DMS153 (cell line): ENCODE data around the gene BANP.
"Not testable (repeated sequence)": the region's sequence is repeated elsewhere in the genome, so short reads cannot be mapped to it uniquely, and the experiment has no call there.

Experiments used
- DNase-seq: peaks from one replicate; lab custom pipeline; 2025; lab: John Stamatoyannopoulos, UW

Gene BANP

GRCh38 chr16:87927195-87927562, 24.1 kb upstream of the BANP start:
- DNase-seq = peak; percentile 34

DNA sequence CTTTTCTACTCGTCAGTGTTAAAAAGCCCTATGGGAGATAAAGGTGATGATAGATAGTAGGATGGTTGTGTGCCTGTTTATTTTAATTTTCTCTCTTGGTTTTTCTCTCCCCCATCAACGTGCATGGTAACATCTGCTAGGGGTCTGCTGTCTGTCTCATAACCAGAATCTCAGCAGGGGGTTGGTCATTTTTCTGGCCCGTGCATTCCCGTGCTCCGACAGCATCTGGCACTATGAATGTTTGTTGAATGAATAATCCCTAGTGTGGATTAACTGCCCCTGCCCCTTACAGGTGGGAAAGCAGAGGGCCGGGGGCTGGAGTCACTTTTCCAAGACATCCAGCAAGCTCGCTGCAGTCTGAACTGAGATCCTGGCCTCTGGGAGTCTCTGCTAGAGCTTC, 21.2 kb upstream of the BANP start:
- no peak for DNase-seq

- no peak for DNase-seq
These were observed 20.8 kb upstream of the BANP start for GRCh38 chr16:87930456-87930855.

GRCh38 chr16:87931504-87931903, 19.7 kb upstream of the BANP start:
- DNase-seq = peak; percentile 43

DNA sequence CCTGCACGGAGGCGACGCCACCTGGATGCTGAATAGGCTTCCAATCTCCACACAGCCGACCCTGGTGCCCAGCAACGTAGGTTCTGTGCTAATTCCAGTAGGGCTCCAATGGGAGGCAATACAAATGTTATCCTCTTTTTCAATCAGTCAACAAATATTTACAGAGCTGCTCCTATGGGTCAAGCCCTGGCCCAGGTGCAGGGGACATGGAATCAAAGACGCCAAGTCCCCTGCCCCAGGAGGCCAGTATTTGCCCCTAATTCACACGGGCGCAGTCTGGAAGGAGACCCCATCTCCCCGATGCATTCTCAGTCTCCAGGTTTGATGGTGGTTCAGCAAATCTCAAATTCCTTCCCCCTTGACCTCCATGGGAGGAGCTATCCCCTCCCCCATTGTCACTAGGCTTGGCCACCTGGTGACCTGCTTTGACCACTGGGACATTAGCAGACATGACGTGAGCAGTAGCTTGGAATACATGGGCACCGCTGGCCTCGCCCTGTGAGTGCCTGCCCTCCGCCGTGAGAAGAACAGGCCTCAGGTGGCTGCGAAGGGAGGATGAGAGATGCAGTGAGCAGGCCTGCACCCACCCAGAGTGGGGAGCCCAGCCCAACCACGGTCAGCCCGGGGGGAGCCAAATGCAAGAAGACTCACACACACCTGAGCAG, 18.6 kb upstream of the BANP start:
- DNase-seq = not testable (repeated sequence)

DNA sequence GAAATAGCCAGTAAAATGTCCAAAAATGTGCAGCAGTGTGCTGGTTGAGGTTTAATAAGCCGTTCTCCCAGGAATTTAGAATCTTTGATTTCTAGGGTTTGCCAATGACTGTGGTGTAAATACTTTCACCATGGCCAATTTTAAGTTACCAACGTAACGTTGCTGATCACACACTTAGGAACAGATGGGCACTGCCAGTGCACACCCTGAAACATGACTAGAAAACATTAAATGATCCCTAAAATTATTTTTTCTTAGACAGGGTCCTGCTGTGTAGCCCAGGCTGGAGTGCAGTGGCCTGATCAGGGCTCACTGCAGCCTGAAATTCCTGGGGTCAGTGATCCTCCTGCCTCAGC, 18.1 kb upstream of the BANP start:
- DNase-seq = no peak

GRCh38 chr16:87934752-87935425, 16.3 kb upstream of the BANP start:
- not testable (repeated sequence) for DNase-seq

DNA sequence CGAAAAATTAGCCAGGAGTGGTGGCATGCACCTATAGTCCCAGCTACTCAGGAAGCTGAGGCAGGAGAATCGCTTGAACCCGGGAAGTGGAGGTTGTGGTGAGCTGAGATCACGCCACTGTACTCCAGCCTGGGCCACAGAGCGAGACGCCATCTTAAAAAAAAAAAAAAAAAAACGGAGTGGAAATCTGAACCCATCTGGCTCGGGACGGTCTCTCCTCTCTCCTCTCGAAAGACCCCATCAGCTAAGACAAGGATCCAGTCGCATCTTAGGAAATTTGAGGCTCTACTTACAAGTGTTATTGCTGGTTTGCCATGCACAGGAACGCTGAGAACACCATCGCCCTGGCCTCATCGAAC, 15.2 kb upstream of the BANP start:
- DNase-seq = not testable (repeated sequence)

DNA sequence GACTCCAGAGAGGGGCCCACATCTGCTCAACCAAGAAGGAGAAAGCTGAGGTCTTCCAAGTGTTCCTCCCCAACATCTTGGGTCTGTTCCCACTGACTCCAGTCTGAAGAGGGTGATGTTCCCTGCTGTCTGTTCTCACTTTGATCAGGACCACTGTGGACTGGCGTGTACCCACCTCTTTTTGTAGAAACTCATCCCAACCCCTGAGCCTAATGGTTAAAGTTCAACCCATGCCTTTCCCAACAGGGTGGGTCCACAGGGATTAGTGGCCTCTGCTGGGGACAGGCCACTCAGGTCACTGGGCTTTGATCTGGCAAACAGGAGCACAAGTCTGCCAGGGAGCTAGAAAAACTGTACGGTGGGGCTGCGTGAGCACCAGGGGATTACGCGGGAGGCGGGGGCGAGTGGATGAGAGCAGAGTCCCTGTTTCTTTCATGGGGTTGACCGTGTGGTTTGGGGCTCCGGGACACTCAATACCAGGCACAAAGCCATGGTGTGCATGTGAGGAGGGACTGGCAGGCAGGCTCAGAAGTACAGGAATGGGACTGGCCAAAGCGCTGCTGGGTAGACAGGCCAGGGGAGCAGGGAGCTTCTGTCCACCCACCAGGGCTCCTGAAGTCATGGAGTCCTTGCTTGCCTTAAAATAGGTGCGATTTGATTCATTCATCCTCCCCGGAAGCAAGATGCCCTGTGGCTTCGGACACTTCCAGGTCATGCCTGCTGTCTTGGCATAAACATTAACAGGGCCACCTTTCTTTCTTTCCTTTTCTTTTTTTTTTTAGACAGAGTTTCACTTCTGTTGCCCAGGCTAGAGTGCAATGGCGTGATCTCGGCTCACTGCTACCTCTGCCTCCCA, 14.6 kb upstream of the BANP start, which contains the start of gene CA5A:
TSS of gene CA5A (minus strand) at position 155 of the 856 bp plus-strand sequence. CDS start at position 76, 79 bp downstream.
- DNase-seq = no peak

DNA sequence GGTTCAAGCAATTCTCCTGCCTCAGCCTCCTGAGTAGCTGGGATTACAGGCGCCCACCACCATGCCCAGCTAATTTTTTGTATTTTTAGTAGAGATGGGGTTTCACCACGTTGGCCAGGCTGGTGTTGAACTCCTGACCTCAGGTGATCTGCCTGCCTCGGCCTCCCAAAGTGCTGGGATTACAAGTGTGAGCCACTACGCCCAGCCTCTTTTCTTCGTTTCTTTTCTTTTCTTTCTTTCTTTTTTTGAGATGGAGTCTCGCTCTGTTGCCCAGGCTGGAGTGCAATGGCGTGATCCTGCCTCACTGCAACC, 14.0 kb upstream of the BANP start:
- DNase-seq = not testable (repeated sequence)

DNA sequence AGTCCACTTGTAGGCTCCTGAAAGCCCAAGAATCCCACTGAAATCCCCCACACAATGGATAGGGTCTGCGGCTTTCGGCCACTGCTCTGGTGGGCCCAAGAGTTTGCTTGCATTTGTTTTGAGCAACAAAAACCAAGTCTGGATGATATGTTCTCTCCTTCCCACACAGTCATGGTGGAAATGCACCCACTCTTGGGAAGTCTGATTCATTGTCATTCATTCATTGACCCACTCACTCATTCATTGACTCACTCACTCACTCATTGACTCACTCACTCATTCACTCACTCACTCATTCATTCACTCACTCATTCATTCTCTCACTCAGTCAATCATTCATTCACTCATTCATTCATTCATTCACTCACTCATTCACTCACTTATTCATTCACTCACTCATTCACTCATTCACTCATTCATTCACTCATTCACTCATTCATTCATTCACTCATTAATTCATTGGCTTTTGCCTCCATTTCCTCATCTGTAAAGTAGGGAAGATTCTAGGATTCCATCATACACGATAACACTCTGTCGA, 12.8 kb upstream of the BANP start:
- DNase-seq = no peak

DNA sequence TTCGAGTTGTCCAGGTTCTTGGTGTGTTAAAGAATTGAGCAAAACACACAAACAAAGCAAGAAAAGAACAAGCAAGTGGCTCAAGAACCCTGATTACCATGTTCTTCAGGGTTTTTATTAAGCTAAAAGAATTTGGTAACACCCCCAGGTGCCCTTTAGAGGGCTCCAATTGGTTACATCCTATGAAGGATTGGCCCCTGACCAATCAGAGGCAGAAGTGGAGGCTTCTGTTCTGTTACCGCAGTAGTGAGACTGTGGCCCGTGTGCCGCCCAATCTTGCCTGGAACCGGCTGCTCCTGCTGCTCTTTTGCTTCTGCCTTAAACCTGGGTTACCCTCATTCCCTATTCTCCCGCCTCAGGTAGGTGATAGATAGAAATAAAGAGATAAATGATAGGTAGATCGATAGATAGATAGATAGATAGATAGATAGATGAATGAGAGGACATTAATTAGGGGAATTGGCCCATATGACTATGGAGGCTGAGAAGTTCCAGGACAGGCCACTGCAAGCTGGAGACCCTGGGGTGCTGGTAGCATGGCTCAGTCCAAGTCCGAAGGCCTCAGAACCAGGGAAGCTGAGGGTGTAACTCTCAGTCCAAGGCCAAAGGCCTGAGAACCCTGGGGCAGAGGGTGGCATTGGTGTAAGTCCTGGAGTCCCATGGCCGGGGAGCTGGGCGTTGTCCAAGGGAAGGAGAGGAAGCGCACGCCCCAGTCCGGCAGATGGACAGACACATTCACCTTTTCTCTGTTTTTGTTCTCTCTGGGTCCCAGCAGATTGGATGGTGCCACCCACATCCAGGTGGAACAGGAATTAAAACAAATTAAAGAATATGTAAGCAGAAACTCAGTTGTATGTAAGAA, 11.4 kb upstream of the BANP start:
- DNase-seq = no peak

DNA sequence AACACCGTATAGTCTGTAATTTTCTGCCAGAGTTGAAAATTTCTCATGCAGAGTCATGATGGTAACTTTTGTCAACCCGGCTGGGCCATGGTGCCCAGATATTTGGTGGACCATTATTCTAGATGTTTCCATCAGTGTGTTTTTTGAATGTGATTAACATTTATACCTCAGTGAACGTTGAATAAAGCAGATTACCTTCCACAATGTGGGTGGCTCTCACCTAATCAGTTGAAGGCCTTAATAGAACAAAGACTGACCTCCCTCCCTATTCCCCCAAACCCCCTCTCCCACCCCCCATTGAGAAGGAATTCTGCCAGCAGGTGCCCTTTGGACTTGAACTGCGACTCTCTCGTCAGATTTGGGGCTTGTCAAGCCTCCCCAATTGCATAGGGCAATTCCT, 8.6 kb upstream of the BANP start:
- DNase-seq = no peak

DNA sequence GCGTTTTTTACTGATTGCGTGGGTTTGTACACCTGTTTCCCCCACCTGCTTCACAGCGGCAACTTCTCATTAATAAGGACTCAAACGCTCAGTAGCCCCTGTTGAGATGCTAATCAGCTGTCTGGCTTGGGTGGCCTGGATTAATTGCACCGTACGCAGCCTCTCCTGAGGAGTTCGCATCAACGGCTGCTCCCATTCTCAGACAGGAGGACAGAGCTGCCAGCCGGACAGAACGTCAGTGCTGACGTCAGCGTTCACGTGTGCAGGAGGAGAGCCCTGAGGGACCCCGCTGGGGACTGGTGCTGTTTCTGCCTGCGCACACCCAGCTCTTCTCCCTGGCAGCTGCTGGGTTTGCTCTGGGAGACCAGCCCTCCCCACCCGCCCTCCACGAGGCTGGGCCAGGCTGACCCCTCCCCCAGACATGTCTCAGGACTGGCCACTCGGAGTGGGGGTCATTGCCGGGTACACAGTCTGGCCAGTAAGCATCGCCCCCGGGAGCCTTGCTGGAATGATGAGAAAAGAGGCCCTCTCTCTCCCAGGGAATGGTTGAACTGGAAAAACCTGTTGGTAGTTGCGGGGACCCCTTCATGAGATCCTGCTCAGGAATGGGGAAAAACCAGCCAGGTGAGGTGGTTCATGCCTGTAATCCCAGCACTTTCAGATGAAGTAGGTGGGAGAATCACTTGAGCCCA, 5.7 kb upstream of the BANP start:
- DNase-seq = peak; percentile 80

DNA sequence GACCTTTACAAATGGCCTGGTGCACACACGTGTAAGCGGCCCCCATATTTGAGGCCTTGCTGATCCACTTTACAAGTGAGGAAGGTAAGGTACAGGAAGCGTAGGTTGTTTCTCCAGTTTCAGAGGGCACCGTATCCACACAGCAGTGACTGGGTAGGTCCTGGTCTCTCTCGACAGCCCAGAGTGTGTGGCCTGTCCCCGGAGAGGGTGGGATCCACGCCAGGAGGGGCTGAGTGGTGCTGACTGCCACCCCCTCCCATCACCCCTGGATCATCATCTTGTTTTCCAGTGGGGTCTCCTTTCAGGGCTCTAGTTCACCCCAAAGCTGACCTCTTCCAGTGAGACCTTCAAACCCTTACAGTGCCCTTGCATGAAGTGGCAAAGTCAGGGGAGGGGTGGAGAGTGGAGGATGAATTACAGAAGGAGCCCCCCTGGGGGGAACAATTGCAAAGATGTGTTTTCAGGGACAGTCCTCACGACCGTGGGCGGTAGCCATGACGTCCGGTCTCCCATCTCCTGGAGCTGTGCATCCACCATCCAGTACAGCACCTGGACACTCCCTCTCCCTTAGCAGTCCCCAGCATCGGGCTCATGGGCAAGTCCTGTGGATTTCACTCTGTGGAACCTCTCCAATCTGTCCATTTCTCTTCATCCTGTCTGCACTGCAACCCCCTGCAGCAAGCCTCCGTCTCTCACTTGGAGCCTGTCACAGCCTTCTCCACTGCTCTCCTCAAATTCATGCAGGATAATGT, 4.5 kb upstream of the BANP start:
- no peak for DNase-seq

GRCh38 chr16:87947356-87948118, 3.7 kb upstream of the BANP start:
- peak; percentile 32 for DNase-seq

DNA sequence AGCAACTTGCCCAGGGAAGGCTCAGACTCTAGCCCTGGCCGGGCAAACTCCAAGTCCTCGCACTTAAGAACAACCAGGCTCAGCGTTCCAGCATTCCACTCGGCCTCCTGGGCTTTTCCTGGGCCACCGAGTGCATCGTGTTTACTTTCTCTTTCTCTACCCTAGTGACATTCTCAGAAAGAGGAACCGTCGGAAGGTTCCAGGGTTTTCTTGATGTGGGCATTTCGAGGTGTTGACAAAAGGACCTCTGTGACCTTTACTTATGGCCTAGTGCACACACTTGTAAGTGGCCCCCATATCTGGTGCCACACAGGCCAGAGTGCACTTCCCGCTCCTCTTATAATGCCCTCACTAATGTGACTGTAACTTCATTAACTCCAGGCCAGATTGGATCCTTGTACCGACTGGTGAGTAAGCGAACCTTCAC, 3.1 kb upstream of the BANP start:
- DNase-seq = no peak

GRCh38 chr16:87948735-87949070, 2.5 kb upstream of the BANP start:
- DNase-seq = no peak

DNA sequence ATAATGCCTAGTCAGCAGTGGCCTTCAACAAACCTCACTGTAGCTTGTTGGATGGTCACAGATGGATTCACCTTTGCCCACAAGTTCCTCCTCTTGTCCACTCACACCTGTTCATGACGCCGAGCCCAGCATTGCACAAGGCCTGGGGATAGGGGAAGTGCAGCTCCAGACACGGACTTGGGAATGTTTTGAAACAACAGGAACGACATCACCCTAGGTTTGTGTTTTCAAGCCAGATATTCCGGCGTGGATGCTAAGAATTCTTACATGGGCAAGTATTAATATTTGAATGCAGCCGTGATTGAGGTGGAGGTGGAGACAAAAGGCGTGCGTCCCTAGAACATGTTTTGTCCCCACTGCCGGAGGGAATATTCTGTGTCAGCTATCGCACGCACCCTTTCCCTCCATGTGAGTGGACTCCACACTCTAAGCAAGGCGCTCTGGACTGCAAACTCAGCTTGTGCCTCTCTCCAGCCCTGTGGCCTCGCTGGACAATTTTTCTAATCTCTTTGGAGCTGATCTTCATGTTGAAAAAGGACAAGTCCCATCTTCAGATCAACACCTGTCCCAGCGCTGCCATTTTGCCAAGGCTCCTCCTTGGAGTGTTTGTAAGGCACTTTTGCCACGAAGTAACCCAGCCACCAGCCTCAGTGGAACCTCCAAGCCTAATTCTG, 2.0 kb upstream of the BANP start:
- no peak for DNase-seq
